ENCODE measurements around the gene PPP2R3B. TPM values are rescaled to one million over a fixed set of nuclear protein-coding genes. Genes with fewer than 3 reads are reported as not detected.

Gene PPP2R3B
- total RNA-seq, 1 experiment from 2014 or later: 13.7 TPM

DNA sequence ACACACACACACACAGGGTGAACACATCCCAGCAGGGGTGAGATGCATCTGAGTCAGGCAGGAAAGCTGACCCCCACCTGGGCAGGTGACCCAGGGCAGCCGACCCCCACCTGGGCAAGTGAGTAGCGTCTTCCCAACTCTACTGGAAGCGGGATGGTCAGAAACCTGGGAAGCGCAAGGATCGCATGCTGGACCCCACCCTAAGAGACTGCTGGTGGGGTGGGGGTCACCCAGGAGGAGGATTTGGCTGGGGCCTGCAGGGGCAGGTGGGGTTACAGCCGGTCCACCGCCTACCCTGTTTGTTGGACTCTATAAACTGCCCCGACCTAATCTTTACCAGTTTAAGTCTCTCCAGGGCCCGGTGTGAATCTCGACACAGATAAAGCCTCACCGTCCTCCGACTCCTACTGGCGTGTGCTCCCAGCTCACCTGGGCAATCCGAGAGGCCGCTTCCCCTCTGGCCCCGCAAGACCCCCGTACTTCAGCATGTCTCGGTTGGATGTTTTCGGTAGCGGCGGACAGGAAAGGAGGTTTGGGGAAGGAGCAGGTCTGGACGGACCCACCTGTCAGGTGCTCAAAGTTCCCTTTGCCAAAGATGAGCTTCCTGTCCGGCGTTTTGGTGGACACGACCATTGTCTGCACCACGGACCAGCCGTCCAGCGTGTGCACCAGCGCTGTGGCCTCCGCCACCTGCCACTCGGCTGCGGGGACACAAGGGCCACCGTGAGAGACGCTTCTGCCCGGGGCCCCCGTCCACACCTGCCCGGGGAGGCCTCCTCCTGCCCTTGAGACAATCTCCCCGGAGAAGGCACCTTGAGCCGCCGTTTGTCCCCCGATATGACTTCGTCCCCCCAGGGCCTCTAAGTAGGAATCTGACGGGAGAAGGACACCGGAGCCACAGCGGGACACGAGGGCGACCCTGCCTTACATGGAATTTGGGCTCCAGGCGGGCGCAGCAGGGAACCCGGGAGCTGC lies 70.1 kb downstream of the PPP2R3B start:
- intact Hi-C loops (cut with micrococcal nuclease): no loop called here
- ChIA-PET POLR2A (no interaction called here), CTCF (no interaction called here)
- DNase-seq (ENCODE audit: unreplicated experiment): no peak
- Mint-ChIP-seq H3K4me3 (ENCODE audit: unreplicated experiment) (peak overlapping the region; percentile 72), H3K36me3 (ENCODE audit: insufficient read depth, unreplicated experiment) (peaks cover 49% of the 10 kb centered on the region), H3K27ac (ENCODE audit: low read depth, unreplicated experiment) (no peak overlapping the region), H3K9me3 (ENCODE audit: unreplicated experiment) (no peaks in the 10 kb centered on the region), H3K27me3 (ENCODE audit: insufficient read depth, unreplicated experiment) (no peaks in the 10 kb centered on the region), H3K4me1 (ENCODE audit: insufficient read depth, unreplicated experiment) (no peaks in the 10 kb centered on the region)
- TF ChIP-seq, protein P1, sequence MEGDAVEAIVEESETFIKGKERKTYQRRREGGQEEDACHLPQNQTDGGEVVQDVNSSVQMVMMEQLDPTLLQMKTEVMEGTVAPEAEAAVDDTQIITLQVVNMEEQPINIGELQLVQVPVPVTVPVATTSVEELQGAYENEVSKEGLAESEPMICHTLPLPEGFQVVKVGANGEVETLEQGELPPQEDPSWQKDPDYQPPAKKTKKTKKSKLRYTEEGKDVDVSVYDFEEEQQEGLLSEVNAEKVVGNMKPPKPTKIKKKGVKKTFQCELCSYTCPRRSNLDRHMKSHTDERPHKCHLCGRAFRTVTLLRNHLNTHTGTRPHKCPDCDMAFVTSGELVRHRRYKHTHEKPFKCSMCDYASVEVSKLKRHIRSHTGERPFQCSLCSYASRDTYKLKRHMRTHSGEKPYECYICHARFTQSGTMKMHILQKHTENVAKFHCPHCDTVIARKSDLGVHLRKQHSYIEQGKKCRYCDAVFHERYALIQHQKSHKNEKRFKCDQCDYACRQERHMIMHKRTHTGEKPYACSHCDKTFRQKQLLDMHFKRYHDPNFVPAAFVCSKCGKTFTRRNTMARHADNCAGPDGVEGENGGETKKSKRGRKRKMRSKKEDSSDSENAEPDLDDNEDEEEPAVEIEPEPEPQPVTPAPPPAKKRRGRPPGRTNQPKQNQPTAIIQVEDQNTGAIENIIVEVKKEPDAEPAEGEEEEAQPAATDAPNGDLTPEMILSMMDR (IDR thresholded peaks at IDR 0.05; ENCODE audit: unreplicated experiment): no peak
- TSS peak; percentile 6 for BruUV-seq (replicated peaks)

DNA sequence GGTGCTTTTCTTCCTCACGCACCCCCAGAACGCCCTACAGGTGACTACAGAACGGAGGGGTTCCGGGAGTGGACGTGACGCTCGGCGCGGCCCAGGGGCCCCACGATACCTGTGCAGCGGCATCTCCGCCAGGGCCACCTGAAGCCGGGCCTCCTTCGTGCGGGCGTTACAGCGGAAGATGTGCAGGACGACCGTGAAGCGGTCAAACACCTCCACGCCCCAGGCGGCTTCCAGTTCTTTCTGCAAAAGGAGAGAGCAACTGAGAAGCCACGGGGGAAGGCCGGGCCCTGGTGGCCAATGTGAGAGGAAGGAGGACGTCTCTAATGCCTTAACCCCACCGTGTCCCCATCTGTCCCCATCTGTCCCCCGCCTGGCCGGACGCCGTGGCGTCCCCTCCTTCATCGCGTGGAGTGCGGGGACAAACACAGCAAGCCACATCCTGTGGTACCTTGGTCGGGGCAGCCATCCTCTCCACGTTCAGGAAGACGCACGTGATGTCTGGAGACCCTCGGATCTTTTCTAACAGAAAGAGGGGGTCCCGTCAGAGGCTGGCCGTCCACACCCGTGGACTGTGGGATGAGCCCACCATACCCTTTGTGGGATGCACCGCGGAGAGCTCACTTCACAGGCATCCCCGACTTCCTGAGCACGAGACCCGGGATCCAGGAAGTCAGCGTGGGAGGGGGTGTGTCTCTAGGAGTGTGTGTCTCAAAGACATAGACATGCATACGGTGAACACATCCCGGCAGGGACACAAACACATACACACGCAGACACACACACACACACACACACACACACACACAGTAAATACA lies 71.7 kb downstream of the PPP2R3B start:
- intact Hi-C loops (cut with micrococcal nuclease): no loop called here
- TF ChIP-seq, protein P1 (IDR thresholded peaks at IDR 0.05; ENCODE audit: unreplicated experiment): no peak
- ChIA-PET CTCF (no interaction called here), POLR2A (no interaction called here)
- Mint-ChIP-seq H3K36me3 (ENCODE audit: insufficient read depth, unreplicated experiment) (peaks cover 52% of the 10 kb centered on the region), H3K27me3 (ENCODE audit: insufficient read depth, unreplicated experiment) (no peaks in the 10 kb centered on the region), H3K4me1 (ENCODE audit: insufficient read depth, unreplicated experiment) (no peaks in the 10 kb centered on the region), H3K27ac (ENCODE audit: low read depth, unreplicated experiment) (no peak overlapping the region), H3K4me3 (ENCODE audit: unreplicated experiment) (no peak overlapping the region), H3K9me3 (ENCODE audit: unreplicated experiment) (no peaks in the 10 kb centered on the region)
- TSS peak; percentile 6 for BruUV-seq (replicated peaks)
- no peak for DNase-seq (ENCODE audit: unreplicated experiment)

DNA sequence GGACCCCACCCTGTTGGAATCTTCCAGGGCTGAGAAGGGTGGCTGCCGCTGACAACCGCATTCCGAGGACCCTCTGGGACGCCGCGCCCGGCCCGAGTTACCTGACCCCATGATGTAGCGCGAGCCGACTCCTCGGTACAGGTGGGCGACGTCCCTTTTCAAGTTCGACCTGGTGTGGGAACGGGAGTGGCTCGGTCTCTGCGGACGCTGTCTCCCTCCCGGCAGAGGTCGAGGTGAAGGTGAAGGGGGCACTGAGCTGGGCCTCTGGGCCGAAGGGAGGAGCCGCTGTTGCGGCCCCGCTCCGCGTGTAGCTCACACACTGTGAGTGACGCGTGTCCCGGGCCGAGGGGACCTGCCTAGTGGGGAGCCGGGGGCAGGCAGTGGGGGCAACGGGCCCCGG lies 72.7 kb downstream of the PPP2R3B start:
- CTCF ChIA-PET: no interaction called here
- Mint-ChIP-seq H3K27ac (ENCODE audit: low read depth, unreplicated experiment) (no peak overlapping the region), H3K9me3 (ENCODE audit: unreplicated experiment) (no peaks in the 10 kb centered on the region), H3K4me3 (ENCODE audit: unreplicated experiment) (no peak overlapping the region), H3K27me3 (ENCODE audit: insufficient read depth, unreplicated experiment) (no peaks in the 10 kb centered on the region), H3K4me1 (ENCODE audit: insufficient read depth, unreplicated experiment) (no peaks in the 10 kb centered on the region), H3K36me3 (ENCODE audit: insufficient read depth, unreplicated experiment) (peaks cover 58% of the 10 kb centered on the region)
- intact Hi-C loops (cut with micrococcal nuclease): no loop called here
- no peak for DNase-seq (ENCODE audit: unreplicated experiment)
- TF ChIP-seq, protein P1 (IDR thresholded peaks at IDR 0.05; ENCODE audit: unreplicated experiment): no peak
- POLR2A ChIA-PET: no interaction called here
- BruUV-seq (replicated peaks): no TSS peak

DNA sequence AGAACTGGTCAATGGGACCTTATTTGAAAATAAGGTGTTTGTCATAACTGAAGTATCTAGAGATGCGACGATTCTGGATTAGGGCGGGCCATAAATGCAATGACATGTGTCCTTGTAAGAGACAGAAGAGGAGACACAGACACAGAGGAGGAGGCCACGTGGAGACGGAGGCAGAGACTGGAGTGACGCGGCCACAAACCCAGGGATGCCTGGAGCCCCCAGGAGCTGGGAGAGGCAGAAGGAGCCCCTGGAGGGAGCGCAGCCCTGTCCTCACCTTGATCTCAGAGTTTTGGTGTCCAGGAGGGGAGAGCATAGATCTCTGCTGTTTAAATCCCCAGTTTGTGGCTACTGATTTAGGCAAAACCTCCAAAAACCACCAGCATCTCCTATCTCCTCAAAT lies 73.2 kb downstream of the PPP2R3B start:
- intact Hi-C loops (cut with micrococcal nuclease): no loop called here
- DNase-seq (ENCODE audit: unreplicated experiment): no peak
- no peaks in the 10 kb centered on the region for H3K9me3 Mint-ChIP-seq (ENCODE audit: unreplicated experiment)
- BruUV-seq (replicated peaks): no TSS peak
- no peaks in the 10 kb centered on the region for H3K27me3 Mint-ChIP-seq (ENCODE audit: insufficient read depth, unreplicated experiment)
- H3K36me3 Mint-ChIP-seq (ENCODE audit: insufficient read depth, unreplicated experiment): peaks cover 58% of the 10 kb centered on the region
- CTCF ChIA-PET: no interaction called here
- no peaks in the 10 kb centered on the region for H3K4me1 Mint-ChIP-seq (ENCODE audit: insufficient read depth, unreplicated experiment)
- POLR2A ChIA-PET: no interaction called here
- TF ChIP-seq, protein P1 (IDR thresholded peaks at IDR 0.05; ENCODE audit: unreplicated experiment): no peak
- H3K27ac Mint-ChIP-seq (ENCODE audit: low read depth, unreplicated experiment): no peak overlapping the region
- H3K4me3 Mint-ChIP-seq (ENCODE audit: unreplicated experiment): no peak overlapping the region
